Tibial nerve (tissue), 4 donors: ENCODE results near the gene SLC39A11. TPM values are rescaled to one million over a fixed set of nuclear protein-coding genes. Genes with fewer than 3 reads are reported as not detected.

ENCODE experiments used
- DNase-seq, 2 donors: peaks; one replicate each; pipeline ENCODE4 v3.0.0-alpha.2; 2019; ENCODE audit warnings: low spot score in 2 of 2
- H3K27ac ChIP-seq, 4 donors: fragments of 200-600 bp; sonication (generic) in 3 of 4; one replicate each; pipeline ENCODE4 v1.5.1; 2017 to 2019; ENCODE audit warnings: mild to moderate bottlenecking in 1 of 4
- H3K27me3 ChIP-seq, 2 donors: fragments of 200-600 bp; sonication (generic) in 1 of 2; one replicate each; pipeline versions ENCODE4 v1.5.1 to v1.6.0; 2017 to 2019
- H3K36me3 ChIP-seq, 3 donors: fragments of 200-600 bp; sonication (generic); one replicate each; pipeline ENCODE4 v1.5.1; 2018 to 2019
- H3K4me1 ChIP-seq, 4 donors: fragments of 200-600 bp; sonication (generic) in 3 of 4; one replicate each; pipeline ENCODE4 v1.5.1; 2017 to 2019
- H3K4me3 ChIP-seq, 4 donors: fragments of 200-600 bp; sonication (generic) in 3 of 4; one replicate each; pipeline ENCODE4 v1.5.1; 2017 to 2019; ENCODE audit warnings: mild to moderate bottlenecking in 1 of 4, moderate library complexity in 1 of 4
- H3K9me3 ChIP-seq, 4 donors: fragments of 200-600 bp; sonication (generic) in 3 of 4; one replicate each; pipeline ENCODE4 v1.5.1; 2017 to 2019
- CTCF ChIP-seq, 5 experiments: fragments of 200-600 bp in 3 of 5; fragments of 450-650 bp in 2 of 5; sonication (generic) in 3 of 5; IDR thresholded peaks; one replicate each; pipeline ENCODE4 v1.5.1; 2016 to 2019; ENCODE audit warnings: antibody characterized with exemption in 5 of 5, mild to moderate bottlenecking in 3 of 5, moderate library complexity in 2 of 5
- EP300 ChIP-seq, 2 donors: sonication (generic); formaldehyde crosslinking; IDR thresholded peaks; one replicate each; pipeline ENCODE4 v1.6.1; 2017; ENCODE audit warnings: antibody characterized with exemption in 2 of 2, mild to moderate bottlenecking in 1 of 2
- POLR2A ChIP-seq, 2 donors: fragments of 450-650 bp; IDR thresholded peaks; one replicate each; pipeline ENCODE4 v1.6.1; 2017; ENCODE audit warnings: antibody characterized with exemption in 2 of 2, mild to moderate bottlenecking in 2 of 2, moderate library complexity in 2 of 2
- WGBS, 2 donors: methylation state at CpG; one replicate each; pipeline ENCODE4 v1.1.5; 2018; 5-methylcytosine and 5-hydroxymethylcytosine counted together
- total RNA-seq, 4 donors: library from RNA; depleted of rRNA; stranded (reverse); fragments of >200 nt; gene quantifications; one replicate each; pipeline ENCODE4 v1.1.0, GENCODE V29; 2016

SLC39A11 gene
- total RNA-seq, 4 donors from 2014 or later: 19.9 to 48.4 (median 37.5) TPM

GRCh38 chr17:72707881-72708280 is 384.6 kb downstream of the SLC39A11 start:
- WGBS, 2 donors: 83 to 95% methylated on average over 2 of the region's 2 CpGs
- DNase-seq: no peak
- Histone ChIP-seq H3K27me3 (no peaks in the 10 kb centered on the region), H3K36me3 (no peaks in the 10 kb centered on the region), H3K4me3 (no peak overlapping the region), H3K4me1 (no peaks in the 10 kb centered on the region), H3K27ac (no peak overlapping the region), H3K9me3 (peaks cover 0 to 26% (median 4%) of the 10 kb centered on the region in 4 donors)
- TF ChIP-seq CTCF (IDR thresholded peaks at IDR 0.05) (no peak), EP300 (IDR thresholded peaks at IDR 0.05) (no peak), POLR2A (IDR thresholded peaks at IDR 0.05) (no peak)

- Histone ChIP-seq H3K27me3 (no peaks in the 10 kb centered on the region), H3K4me1 (no peaks in the 10 kb centered on the region), H3K36me3 (no peaks in the 10 kb centered on the region), H3K4me3 (no peak overlapping the region), H3K9me3 (peaks cover 0 to 20% (median 3%) of the 10 kb centered on the region in 4 donors), H3K27ac (no peak overlapping the region)
- no peak for TF ChIP-seq EP300 (IDR thresholded peaks at IDR 0.05)
- no peak for TF ChIP-seq CTCF (IDR thresholded peaks at IDR 0.05)
- TF ChIP-seq POLR2A (IDR thresholded peaks at IDR 0.05): no peak
- 68 to 72% methylated on average over 3 of the region's 3 CpGs for WGBS, 2 donors
- no peak for DNase-seq
These were observed 386.0 kb downstream of the SLC39A11 start for GRCh38 chr17:72706396-72706981.

- H3K27me3 ChIP-seq: no peaks in the 10 kb centered on the region
- no peaks in the 10 kb centered on the region for H3K36me3 ChIP-seq
These were observed 386.5 kb downstream of the SLC39A11 start for GRCh38 chr17:72705905-72706395.

GRCh38 chr17:72702998-72703397 is 389.5 kb downstream of the SLC39A11 start:
- peaks cover 0 to 2% (median 0%) of the 10 kb centered on the region in 4 donors for H3K9me3 ChIP-seq
- DNase-seq: no peak
- H3K27ac ChIP-seq: no peak overlapping the region
- no peaks in the 10 kb centered on the region for H3K27me3 ChIP-seq
- no peaks in the 10 kb centered on the region for H3K36me3 ChIP-seq
- H3K4me3 ChIP-seq: no peak overlapping the region
- no peak for TF ChIP-seq CTCF (IDR thresholded peaks at IDR 0.05)
- no peak for TF ChIP-seq EP300 (IDR thresholded peaks at IDR 0.05)
- TF ChIP-seq POLR2A (IDR thresholded peaks at IDR 0.05): no peak
- 77 to 85% methylated on average over 4 of the region's 4 CpGs for WGBS, 2 donors
- H3K4me1 ChIP-seq: peaks cover 0 to 24% (median 5%) of the 10 kb centered on the region in 4 donors

More at GRCh38 chr17:72705905-72706395, 386.5 kb downstream of the SLC39A11 start:
- Histone ChIP-seq H3K4me3 (no peak overlapping the region), H3K9me3 (peaks cover 0 to 15% (median under 1%) of the 10 kb centered on the region in 4 donors), H3K27ac (no peak overlapping the region), H3K4me1 (no peaks in the 10 kb centered on the region)
- DNase-seq: no peak
- TF ChIP-seq EP300 (IDR thresholded peaks at IDR 0.05): no peak
- TF ChIP-seq POLR2A (IDR thresholded peaks at IDR 0.05): no peak
- TF ChIP-seq CTCF (IDR thresholded peaks at IDR 0.05): no peak
- 84 to 89% methylated on average over 5 of the region's 5 CpGs for WGBS, 2 donors

GRCh38 chr17:72702136-72702735 is 390.3 kb downstream of the SLC39A11 start:
- WGBS, 2 donors: 59 to 62% methylated on average over 6 of the region's 6 CpGs
- Histone ChIP-seq H3K36me3 (no peaks in the 10 kb centered on the region), H3K9me3 (no peaks in the 10 kb centered on the region), H3K27ac (no peak overlapping the region), H3K27me3 (no peaks in the 10 kb centered on the region), H3K4me1 (peaks cover 0 to 30% (median 7%) of the 10 kb centered on the region in 4 donors), H3K4me3 (no peak overlapping the region)
- TF ChIP-seq EP300 (IDR thresholded peaks at IDR 0.05): no peak
- TF ChIP-seq CTCF (IDR thresholded peaks at IDR 0.05): no peak
- no peak for TF ChIP-seq POLR2A (IDR thresholded peaks at IDR 0.05)
- no peak for DNase-seq
